Astrocyte (in vitro differentiated cells and primary cell): Measurements from ENCODE around the gene GNL2. TPM values are rescaled to one million over a fixed set of nuclear protein-coding genes. Genes with fewer than 3 reads are reported as not detected.

Experiments
- DNase-seq: peaks from one replicate; pipeline ENCODE4 v3.0.0-alpha.2; 2010; ENCODE audit warnings: low read depth
- FAIRE-seq: peaks from 2 replicates; lab custom pipeline; 2011; peaks lifted over from hg19 to GRCh38; lab: Jason Lieb, UNC
- H2AFZ ChIP-seq: 2 replicates; pipeline ENCODE4 v1.6.0; 2012; ENCODE audit warnings: low read depth, low read length, inconsistent platforms
- H3K27ac ChIP-seq: 2 replicates; pipeline ENCODE4 v1.5.1; 2011; ENCODE audit warnings: low read depth, low read length, inconsistent platforms
- H3K27me3 ChIP-seq: 2 replicates; pipeline ENCODE4 v1.6.0; 2011; ENCODE audit warnings: low read length, inconsistent platforms; ENCODE audit not compliant: insufficient read depth
- H3K36me3 ChIP-seq: 2 replicates; pipeline ENCODE4 v1.5.1; 2011; ENCODE audit warnings: low read length, inconsistent platforms; ENCODE audit not compliant: insufficient read depth
- H3K4me1 ChIP-seq: 2 replicates; pipeline ENCODE4 v1.5.1; 2011; ENCODE audit warnings: low read length, inconsistent platforms; ENCODE audit not compliant: insufficient read depth
- H3K4me2 ChIP-seq: 2 replicates; pipeline ENCODE4 v1.6.0; 2012; ENCODE audit warnings: low read length, inconsistent platforms
- H3K4me3 ChIP-seq: 2 replicates; pipeline ENCODE4 v1.5.1; 2011; ENCODE audit warnings: low read depth, mild to moderate bottlenecking, low read length, inconsistent platforms; ENCODE audit not compliant: insufficient read depth
- H3K79me2 ChIP-seq: 2 replicates; pipeline ENCODE4 v1.6.0; 2012; ENCODE audit warnings: mild to moderate bottlenecking, low read length, inconsistent platforms; ENCODE audit not compliant: insufficient read depth
- H3K9ac ChIP-seq: 2 replicates; pipeline ENCODE4 v1.6.0; 2012; ENCODE audit warnings: mild to moderate bottlenecking, low read length, inconsistent platforms
- H3K9me3 ChIP-seq: 2 replicates; pipeline ENCODE4 v1.5.1; 2012; ENCODE audit warnings: low read depth, mild to moderate bottlenecking, low read length, inconsistent platforms; ENCODE audit not compliant: insufficient read depth
- H4K20me1 ChIP-seq: 2 replicates; pipeline ENCODE4 v1.6.0; 2012; ENCODE audit warnings: low read length, inconsistent platforms; ENCODE audit not compliant: insufficient read depth
- H3K27ac Mint-ChIP-seq: one replicate; pipeline ENCODE4 v1.8.0; 2021; ENCODE audit warnings: mild to moderate bottlenecking, mixed read lengths; ENCODE audit not compliant: unreplicated experiment
- H3K27me3 Mint-ChIP-seq: one replicate; pipeline ENCODE4 v1.8.0; 2021; ENCODE audit warnings: low read depth, mixed read lengths; ENCODE audit not compliant: unreplicated experiment
- H3K36me3 Mint-ChIP-seq: one replicate; pipeline ENCODE4 v1.8.0; 2021; ENCODE audit warnings: low read depth, mixed read lengths; ENCODE audit not compliant: unreplicated experiment
- H3K4me1 Mint-ChIP-seq: one replicate; pipeline ENCODE4 v1.8.0; 2021; ENCODE audit warnings: low read depth, mixed read lengths; ENCODE audit not compliant: unreplicated experiment
- H3K4me3 Mint-ChIP-seq: one replicate; pipeline ENCODE4 v1.8.0; 2021; ENCODE audit warnings: mild to moderate bottlenecking, moderate library complexity, mixed read lengths; ENCODE audit not compliant: unreplicated experiment
- H3K9me3 Mint-ChIP-seq: one replicate; pipeline ENCODE4 v1.8.0; 2021; ENCODE audit warnings: mild to moderate bottlenecking, mixed read lengths; ENCODE audit not compliant: unreplicated experiment
- CTCF ChIP-seq: IDR thresholded peaks from 2 replicates; pipeline ENCODE4 v1.5.1; 2011; ENCODE audit warnings: low read depth, mild to moderate bottlenecking, inconsistent platforms, low read length, moderate library complexity; ENCODE audit not compliant: insufficient read depth
- EZH2 ChIP-seq: IDR thresholded peaks from 2 replicates; pipeline ENCODE4 v1.6.1; 2012; ENCODE audit warnings: mild to moderate bottlenecking, low read length, inconsistent platforms; ENCODE audit not compliant: insufficient read depth
- total RNA-seq: library from RNA; stranded (reverse); gene quantifications from 2 replicates; pipeline ENCODE4 v1.2.1, GENCODE V29; 2021

Gene GNL2
- total RNA-seq, 1 donor from 2014 or later: 58.0 TPM

GRCh38 chr1:37605806-37606474 is 10.2 kb upstream of the GNL2 start:
- Histone ChIP-seq H3K27ac (no peak overlapping the region), H3K4me2 (no peak overlapping the region), H3K79me2 (no peaks in the 10 kb centered on the region), H3K9me3 (no peaks in the 10 kb centered on the region), H3K36me3 (no peaks in the 10 kb centered on the region), H2AFZ (no peak overlapping the region), H4K20me1 (no peaks in the 10 kb centered on the region), H3K4me3 (no peak overlapping the region), H3K27me3 (peaks cover 43% of the 10 kb centered on the region), H3K9ac (no peak overlapping the region), H3K4me1 (no peaks in the 10 kb centered on the region)
- Mint-ChIP-seq H3K27me3 (peaks cover 36% of the 10 kb centered on the region), H3K4me3 (no peak overlapping the region), H3K4me1 (no peaks in the 10 kb centered on the region), H3K9me3 (no peaks in the 10 kb centered on the region), H3K36me3 (no peaks in the 10 kb centered on the region), H3K27ac (no peak overlapping the region)
- FAIRE-seq (no peak), DNase-seq (no peak)
- TF ChIP-seq EZH2: no peak
- TF ChIP-seq CTCF: no peak

- H3K36me3 Mint-ChIP-seq: no peaks in the 10 kb centered on the region
- H3K27ac Mint-ChIP-seq: no peak overlapping the region
Observed at GRCh38 chr1:37605061-37605650, 9.4 kb upstream of the GNL2 start.

More at GRCh38 chr1:37605061-37605650, 9.4 kb upstream of the GNL2 start:
- DNase-seq (no peak), FAIRE-seq (no peak)
- no peak for TF ChIP-seq CTCF
- TF ChIP-seq EZH2: no peak
- H3K4me2 ChIP-seq: no peak overlapping the region
- no peak overlapping the region for H2AFZ ChIP-seq
- H3K36me3 ChIP-seq: no peaks in the 10 kb centered on the region
- no peaks in the 10 kb centered on the region for H3K4me1 ChIP-seq
- no peak overlapping the region for H3K9ac ChIP-seq
- H3K4me3 Mint-ChIP-seq: no peak overlapping the region
- H3K27ac ChIP-seq: no peak overlapping the region
- H3K27me3 ChIP-seq: peaks cover 46% of the 10 kb centered on the region
- no peaks in the 10 kb centered on the region for H4K20me1 ChIP-seq
- H3K4me1 Mint-ChIP-seq: no peaks in the 10 kb centered on the region
- no peaks in the 10 kb centered on the region for H3K79me2 ChIP-seq
- no peaks in the 10 kb centered on the region for H3K9me3 Mint-ChIP-seq
- H3K27me3 Mint-ChIP-seq: peaks cover 39% of the 10 kb centered on the region
- no peak overlapping the region for H3K4me3 ChIP-seq
- no peaks in the 10 kb centered on the region for H3K9me3 ChIP-seq
